ENCODE results near the gene PPDPF. TPM values are rescaled to one million over a fixed set of nuclear protein-coding genes. Genes with fewer than 3 reads are reported as not detected.

PPDPF gene
- total RNA-seq, 4 donors from 2014 or later: 122 to 426 (median 348) TPM

- no peak overlapping the region for H3K4me3 ChIP-seq (ENCODE audit: low read depth, poor library complexity, severe bottlenecking)
- intact Hi-C loops (cut with DNase I; ENCODE audit: low total_unique reads): loop anchor here (5.0 kb wide), 1 partner anchor 427 kb away; no protein-coding TSS in a partner anchor
- WGBS, 2 donors: 35% methylated on average over 9 to 11 of the region's 19 CpGs
- DNase-seq (ENCODE audit: low spot score in 2 of 2): no peak
- TF ChIP-seq POLR2A (IDR thresholded peaks at IDR 0.05): no peak
Observed at GRCh38 chr20:63544958-63545516, 24.5 kb downstream of the PPDPF start.

GRCh38 chr20:63545814-63546213 is 25.2 kb downstream of the PPDPF start:
- TF ChIP-seq CTCF (IDR thresholded peaks at IDR 0.05) (no peak), POLR2A (IDR thresholded peaks at IDR 0.05) (no peak)
- DNase-seq (ENCODE audit: low spot score in 2 of 2): no peak
- intact Hi-C loops (cut with DNase I; ENCODE audit: low total_unique reads): no loop called here
- H3K4me3 ChIP-seq (ENCODE audit: low read depth, poor library complexity, severe bottlenecking): no peak overlapping the region
- 31 to 50% methylated on average over 5 to 6 of the region's 6 CpGs for WGBS, 2 donors

GRCh38 chr20:63546256-63546955 is 25.8 kb downstream of the PPDPF start:
- DNase-seq (ENCODE audit: low spot score in 2 of 2): no peak
- 78 to 80% methylated on average over 17 to 19 of the region's 20 CpGs for WGBS, 2 donors
- no peak overlapping the region for H3K4me3 ChIP-seq (ENCODE audit: low read depth, poor library complexity, severe bottlenecking)
- intact Hi-C loops (cut with DNase I; ENCODE audit: low total_unique reads): no loop called here
- TF ChIP-seq CTCF (IDR thresholded peaks at IDR 0.05) (no peak), POLR2A (IDR thresholded peaks at IDR 0.05) (no peak)

GRCh38 chr20:63546956-63547724 is 26.6 kb downstream of the PPDPF start:
- intact Hi-C loops (cut with DNase I; ENCODE audit: low total_unique reads): no loop called here
- DNase-seq (ENCODE audit: low spot score in 2 of 2): no peak
- H3K4me3 ChIP-seq (ENCODE audit: low read depth, poor library complexity, severe bottlenecking): no peak overlapping the region
- TF ChIP-seq POLR2A (IDR thresholded peaks at IDR 0.05): no peak
- TF ChIP-seq CTCF (IDR thresholded peaks at IDR 0.05): no peak
- WGBS, 2 donors: 40 to 48% methylated on average over 40 to 41 of the region's 58 CpGs

GRCh38 chr20:63547725-63548480 is 27.3 kb downstream of the PPDPF start, which contains the start of gene SRMS:
Gene SRMS, minus strand, starts transcription at chr20:63547749. Its CDS starts 286 bp downstream, at chr20:63547463.
- WGBS, 2 donors: 42 to 47% methylated on average over 11 to 25 of the region's 35 CpGs
- TF ChIP-seq CTCF (IDR thresholded peaks at IDR 0.05) (no peak), POLR2A (IDR thresholded peaks at IDR 0.05) (no peak)
- intact Hi-C loops (cut with DNase I; ENCODE audit: low total_unique reads): no loop called here
- H3K4me3 ChIP-seq (ENCODE audit: low read depth, poor library complexity, severe bottlenecking): no peak within 1 kb of the TSS
- DNase-seq (ENCODE audit: low spot score in 2 of 2): no peak
